ENCODE data around the gene TMC3. TPM values are rescaled to one million over a fixed set of nuclear protein-coding genes. Genes with fewer than 3 reads are reported as not detected.

Gene TMC3
- total RNA-seq, 2 experiments from 2014 or later, result not detected

DNA sequence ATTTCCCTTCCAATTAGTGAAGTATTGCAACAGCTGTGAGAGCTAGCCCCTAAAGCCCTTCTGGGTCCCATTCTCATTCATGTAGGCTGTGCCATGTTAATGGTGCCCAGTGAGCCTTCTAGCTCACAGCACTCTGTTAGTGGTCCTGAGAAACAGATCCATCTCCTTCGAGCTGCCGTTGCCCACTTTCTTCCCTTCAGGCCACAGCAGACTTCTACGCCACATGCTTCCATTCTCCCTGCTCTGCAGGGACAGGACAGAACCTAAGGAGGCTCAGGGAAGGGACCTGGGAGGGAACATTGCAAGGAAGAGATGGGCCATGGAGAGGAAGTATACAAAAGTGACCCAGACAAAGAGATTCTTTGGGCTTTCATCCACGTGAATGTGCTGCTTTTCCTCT lies 38.4 kb downstream of the TMC3 start:
- H3K9me3 ChIP-seq (ENCODE audit: low read length), result no peaks in the 10 kb centered on the region
- no peak overlapping the region for H3K4me3 ChIP-seq (ENCODE audit: low read depth, low read length, poor library complexity, severe bottlenecking)
- no peak overlapping the region for H3K4me2 ChIP-seq (ENCODE audit: low read length)
- H2AFZ ChIP-seq (ENCODE audit: low read length), result no peak overlapping the region
- intact Hi-C loops (cut with micrococcal nuclease; ENCODE audit: unreplicated experiment), result loop anchor here (5.0 to 10.0 kb wide), 2 partner anchors 62 to 181 kb away; no protein-coding TSS in a partner anchor
- TF ChIP-seq, protein P1, sequence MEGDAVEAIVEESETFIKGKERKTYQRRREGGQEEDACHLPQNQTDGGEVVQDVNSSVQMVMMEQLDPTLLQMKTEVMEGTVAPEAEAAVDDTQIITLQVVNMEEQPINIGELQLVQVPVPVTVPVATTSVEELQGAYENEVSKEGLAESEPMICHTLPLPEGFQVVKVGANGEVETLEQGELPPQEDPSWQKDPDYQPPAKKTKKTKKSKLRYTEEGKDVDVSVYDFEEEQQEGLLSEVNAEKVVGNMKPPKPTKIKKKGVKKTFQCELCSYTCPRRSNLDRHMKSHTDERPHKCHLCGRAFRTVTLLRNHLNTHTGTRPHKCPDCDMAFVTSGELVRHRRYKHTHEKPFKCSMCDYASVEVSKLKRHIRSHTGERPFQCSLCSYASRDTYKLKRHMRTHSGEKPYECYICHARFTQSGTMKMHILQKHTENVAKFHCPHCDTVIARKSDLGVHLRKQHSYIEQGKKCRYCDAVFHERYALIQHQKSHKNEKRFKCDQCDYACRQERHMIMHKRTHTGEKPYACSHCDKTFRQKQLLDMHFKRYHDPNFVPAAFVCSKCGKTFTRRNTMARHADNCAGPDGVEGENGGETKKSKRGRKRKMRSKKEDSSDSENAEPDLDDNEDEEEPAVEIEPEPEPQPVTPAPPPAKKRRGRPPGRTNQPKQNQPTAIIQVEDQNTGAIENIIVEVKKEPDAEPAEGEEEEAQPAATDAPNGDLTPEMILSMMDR (conservative IDR thresholded peaks at IDR 0.05; ENCODE audit: low read length), result no peak
- TF ChIP-seq EZH2phosphoT487 (IDR thresholded peaks at IDR 0.05; ENCODE audit: borderline replicate concordance, low read depth, low read length), result no peak
- H4K20me1 ChIP-seq (ENCODE audit: insufficient read depth, low read length), result no peaks in the 10 kb centered on the region
- H3K36me3 ChIP-seq (ENCODE audit: insufficient read depth, low read length), result no peaks in the 10 kb centered on the region
- DNase-seq (ENCODE audit: low spot score), result no peak
- no peaks in the 10 kb centered on the region for H3K9me2 ChIP-seq (ENCODE audit: insufficient read depth, low read length)
- ChIA-PET POLR2A (interaction anchor here (1.5 to 2.0 kb wide), 2 partner anchors 12 to 49 kb away, joined by 4 to 6 read pairs; partner anchors contain the start of gene STARD5), CTCF (ENCODE audit: unreplicated experiment) (interaction anchor here (0.6 kb wide), 1 partner anchor 69 kb away, joined by 6 read pairs; no protein-coding TSS in a partner anchor)
- no peak overlapping the region for H3K27ac ChIP-seq (ENCODE audit: low read depth, low read length, poor library complexity, severe bottlenecking)
- no peaks in the 10 kb centered on the region for H3K79me2 ChIP-seq (ENCODE audit: insufficient read depth, low read depth, low read length)
- no TSS peak for BruUV-seq (replicated peaks)
- H3K4me1 ChIP-seq (ENCODE audit: insufficient read depth, low read length, poor library complexity, severe bottlenecking), result peaks cover 23% of the 10 kb centered on the region

GRCh38 chr15:81334768-81335435 lies 39.1 kb downstream of the TMC3 start:
- POLR2A ChIA-PET, result interaction anchor here (1.5 to 2.0 kb wide), 2 partner anchors 11 to 48 kb away, joined by 4 to 6 read pairs; partner anchors contain the start of gene STARD5
- Histone ChIP-seq H2AFZ (ENCODE audit: low read length) (no peak overlapping the region), H3K36me3 (ENCODE audit: insufficient read depth, low read length) (no peaks in the 10 kb centered on the region), H3K4me1 (ENCODE audit: insufficient read depth, low read length, poor library complexity, severe bottlenecking) (peaks cover 23% of the 10 kb centered on the region), H3K4me2 (ENCODE audit: low read length) (no peak overlapping the region), H3K4me3 (ENCODE audit: low read depth, low read length, poor library complexity, severe bottlenecking) (no peak overlapping the region), H3K79me2 (ENCODE audit: insufficient read depth, low read depth, low read length) (no peaks in the 10 kb centered on the region), H3K9me2 (ENCODE audit: insufficient read depth, low read length) (no peaks in the 10 kb centered on the region), H4K20me1 (ENCODE audit: insufficient read depth, low read length) (no peaks in the 10 kb centered on the region), H3K27ac (ENCODE audit: low read depth, low read length, poor library complexity, severe bottlenecking) (no peak overlapping the region), H3K9me3 (ENCODE audit: low read length) (no peaks in the 10 kb centered on the region)
- CTCF ChIA-PET (ENCODE audit: unreplicated experiment), result interaction anchor here (0.8 kb wide), 1 partner anchor 59 kb away, joined by 3 read pairs; no protein-coding TSS in a partner anchor
- DNase-seq (ENCODE audit: low spot score), result no peak
- TF ChIP-seq, protein P1 (conservative IDR thresholded peaks at IDR 0.05; ENCODE audit: low read length), result no peak
- TF ChIP-seq EZH2phosphoT487 (IDR thresholded peaks at IDR 0.05; ENCODE audit: borderline replicate concordance, low read depth, low read length), result no peak
- intact Hi-C loops (cut with micrococcal nuclease; ENCODE audit: unreplicated experiment), result loop anchor here (1.0 to 10.0 kb wide), 4 partner anchors 60 to 228 kb away; no protein-coding TSS in a partner anchor
- BruUV-seq (replicated peaks), result no TSS peak

DNA sequence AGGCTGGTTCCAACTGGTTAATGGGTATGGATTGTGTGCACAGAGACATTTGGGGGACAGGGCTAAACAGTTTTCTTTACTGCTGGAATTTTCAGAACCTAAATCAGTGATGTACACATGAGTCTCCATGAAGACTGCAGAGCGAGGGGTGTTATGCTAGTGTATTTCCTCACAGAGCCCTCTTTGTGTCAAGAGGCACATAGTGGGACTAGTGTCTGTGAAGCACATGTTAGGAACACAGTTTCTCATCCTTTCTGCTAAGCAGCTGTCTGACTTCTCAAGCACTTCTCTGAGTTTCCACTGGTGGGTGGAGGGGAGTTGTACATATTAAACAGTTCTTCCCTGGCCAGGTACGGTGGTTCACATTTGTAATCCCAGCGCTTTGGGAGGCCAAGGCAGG lies 40.6 kb downstream of the TMC3 start:
- Histone ChIP-seq H3K9me3 (ENCODE audit: low read length) (no peaks in the 10 kb centered on the region), H3K36me3 (ENCODE audit: insufficient read depth, low read length) (no peaks in the 10 kb centered on the region), H3K4me2 (ENCODE audit: low read length) (no peak overlapping the region), H3K79me2 (ENCODE audit: insufficient read depth, low read depth, low read length) (no peaks in the 10 kb centered on the region), H3K27ac (ENCODE audit: low read depth, low read length, poor library complexity, severe bottlenecking) (no peak overlapping the region), H2AFZ (ENCODE audit: low read length) (no peak overlapping the region), H3K4me1 (ENCODE audit: insufficient read depth, low read length, poor library complexity, severe bottlenecking) (peaks cover 23% of the 10 kb centered on the region), H4K20me1 (ENCODE audit: insufficient read depth, low read length) (no peaks in the 10 kb centered on the region), H3K4me3 (ENCODE audit: low read depth, low read length, poor library complexity, severe bottlenecking) (no peak overlapping the region), H3K9me2 (ENCODE audit: insufficient read depth, low read length) (no peaks in the 10 kb centered on the region)
- no peak for DNase-seq (ENCODE audit: low spot score)
- POLR2A ChIA-PET, result interaction anchor here (0.9 kb wide), 1 partner anchor 34 kb away, joined by 4 read pairs; no protein-coding TSS in a partner anchor
- intact Hi-C loops (cut with micrococcal nuclease; ENCODE audit: unreplicated experiment), result loop anchor here (5.0 to 10.0 kb wide), 2 partner anchors 179 to 226 kb away; no protein-coding TSS in a partner anchor
- CTCF ChIA-PET (ENCODE audit: unreplicated experiment), result no interaction called here
- TF ChIP-seq EZH2phosphoT487 (IDR thresholded peaks at IDR 0.05; ENCODE audit: borderline replicate concordance, low read depth, low read length), result no peak
- TF ChIP-seq, protein P1 (conservative IDR thresholded peaks at IDR 0.05; ENCODE audit: low read length), result no peak
- no TSS peak for BruUV-seq (replicated peaks)
